HG02884 (cell line): Measurements from ENCODE around the gene TMA7.

Experiments used
- ATAC-seq: cut with Tn5 transposase; IDR thresholded peaks from one replicate; pipeline ENCODE4 v1.9.1; 2021; ENCODE audit warnings: mild to moderate bottlenecking, moderate library complexity; ENCODE audit not compliant: unreplicated experiment

The TMA7 gene

GRCh38 chr3:48422272-48422671 is 17.8 kb upstream of the TMA7 start:
- ATAC-seq, result no peak

- ATAC-seq, result no peak
Observed at GRCh38 chr3:48422681-48423080, 17.4 kb upstream of the TMA7 start.

GRCh38 chr3:48423241-48423882 is 16.7 kb upstream of the TMA7 start:
- ATAC-seq, result no peak

GRCh38 chr3:48423883-48424695 is 16.0 kb upstream of the TMA7 start:
- no peak for ATAC-seq

DNA sequence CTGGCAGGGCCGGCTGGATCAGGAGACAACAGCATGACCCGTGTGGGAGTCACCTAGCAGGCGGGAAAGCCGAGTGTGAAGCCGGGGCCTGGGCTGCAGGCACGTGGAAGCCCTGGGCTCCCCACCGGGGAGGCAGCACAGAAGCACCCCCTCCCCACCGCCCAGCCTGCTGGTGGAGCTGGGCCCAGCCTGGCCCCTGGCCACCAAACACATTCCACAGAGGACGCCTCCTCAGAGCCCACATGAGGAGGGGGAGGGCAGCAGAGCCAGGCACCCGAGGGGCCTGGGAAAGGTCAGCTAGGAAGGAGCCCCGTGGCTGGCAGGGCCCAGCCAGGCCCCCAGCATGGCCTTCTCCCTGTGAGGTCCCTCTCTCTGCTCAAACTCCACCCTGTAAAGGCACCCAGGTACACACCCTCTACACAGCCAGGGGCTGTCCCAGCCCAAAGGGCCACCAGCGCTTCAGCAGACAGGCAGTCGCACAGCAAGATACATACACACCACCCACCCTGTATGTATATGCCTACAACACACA is 14.7 kb upstream of the TMA7 start:
- ATAC-seq, result no peak

DNA sequence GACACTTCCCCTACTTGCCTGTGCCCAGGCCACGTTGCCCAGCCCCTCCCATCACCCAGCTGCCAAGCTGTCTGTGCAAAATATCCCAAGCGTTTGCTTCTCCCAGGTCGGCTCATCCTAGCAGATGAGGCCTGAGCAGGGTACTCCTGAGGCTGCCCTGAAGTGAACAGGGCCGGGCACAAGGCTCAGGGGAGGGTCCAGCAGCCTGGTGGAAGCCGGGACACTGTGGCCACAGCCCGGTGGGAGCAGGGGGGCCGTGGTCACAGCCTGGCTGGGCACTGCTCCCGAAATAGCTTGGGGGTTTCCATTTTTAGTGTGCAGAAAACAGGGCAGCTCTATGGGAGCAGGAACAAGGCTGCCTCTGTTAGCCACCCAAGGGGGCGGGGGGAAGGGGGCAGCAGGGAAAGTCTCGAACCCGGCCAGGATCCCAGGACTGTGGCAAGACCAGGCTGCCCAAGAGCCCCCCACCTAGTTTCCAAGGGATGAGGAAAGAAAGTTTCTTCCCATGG is 13.6 kb upstream of the TMA7 start:
- no peak for ATAC-seq

- ATAC-seq, result no peak
Observed at GRCh38 chr3:48426944-48427629, 13.0 kb upstream of the TMA7 start.

DNA sequence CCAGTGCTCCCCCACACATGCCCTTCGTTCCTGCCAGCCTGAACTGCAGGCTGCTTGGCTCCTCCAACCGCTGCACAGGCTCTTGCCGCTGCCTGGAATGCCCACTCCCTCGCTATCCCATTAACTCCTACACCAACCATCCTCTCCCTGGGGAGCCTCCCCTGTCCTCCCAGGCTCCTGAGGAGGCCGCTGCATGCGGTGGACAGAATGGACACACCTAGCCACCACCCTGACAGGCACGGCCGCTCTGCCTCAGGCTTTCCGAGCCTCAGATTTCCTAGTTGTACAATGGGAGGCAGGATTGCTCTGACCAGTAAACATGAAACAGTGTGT is 12.5 kb upstream of the TMA7 start:
- no peak for ATAC-seq

DNA sequence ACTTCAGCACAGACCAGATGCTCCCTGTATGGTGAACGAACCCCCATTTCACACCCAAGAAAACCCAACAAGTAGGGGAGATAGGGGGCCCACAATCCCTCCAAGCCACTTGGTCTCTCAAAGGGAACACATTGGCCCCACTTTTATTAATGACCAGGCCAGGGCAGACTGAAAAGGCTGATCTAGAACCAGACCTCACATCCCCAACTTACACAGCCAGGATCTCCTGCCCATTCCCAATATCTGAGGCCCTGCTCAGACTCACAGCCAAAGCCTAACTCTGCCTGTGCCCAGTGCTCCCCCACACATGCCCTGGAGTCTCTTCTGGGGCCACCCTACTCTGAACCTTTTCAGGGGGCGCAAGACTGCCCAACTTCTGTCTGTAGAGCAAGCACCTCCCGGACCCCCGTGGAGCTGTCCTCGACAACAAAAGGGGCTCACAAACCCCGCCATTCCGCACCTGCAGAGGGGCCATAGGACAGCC is 11.9 kb upstream of the TMA7 start:
- no peak for ATAC-seq

DNA sequence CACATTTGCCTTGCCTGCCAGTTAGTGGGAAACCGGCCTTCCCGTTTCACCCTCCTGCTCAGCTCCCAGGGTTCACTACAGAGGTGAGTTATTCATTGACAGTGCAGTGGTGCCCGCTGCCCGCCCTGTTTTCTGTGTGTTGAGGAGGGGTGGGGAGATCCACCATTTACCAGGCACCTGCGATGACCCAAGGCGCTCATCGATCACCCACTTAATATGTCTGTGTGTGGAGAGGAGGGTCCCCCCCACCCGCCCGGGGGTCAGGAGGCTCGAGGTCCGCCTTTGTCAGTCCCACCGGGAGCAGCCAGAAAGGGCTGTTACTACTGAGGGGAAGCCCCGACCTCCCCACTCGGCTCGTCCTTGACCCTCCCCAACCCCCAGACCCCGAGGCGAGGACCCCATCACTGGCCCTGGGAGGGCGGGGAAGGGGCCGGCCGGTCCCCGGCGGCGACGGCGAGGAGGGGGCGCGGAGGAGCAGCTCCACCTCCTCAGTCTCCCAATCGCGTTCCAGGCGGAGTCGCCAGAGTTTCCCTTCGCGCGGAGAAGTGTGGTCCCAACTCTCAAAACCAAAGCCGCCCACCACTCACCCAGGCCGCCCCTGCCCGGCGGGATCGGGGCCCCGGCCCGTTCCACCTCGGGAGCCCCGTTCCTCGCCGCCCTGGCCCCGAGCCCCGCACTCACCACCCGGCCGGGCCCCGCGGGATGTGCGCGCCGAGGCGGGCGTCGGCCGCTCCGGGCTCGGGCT is 11.3 kb upstream of the TMA7 start:
- ATAC-seq, result no peak

- ATAC-seq, result no peak
Observed at GRCh38 chr3:48429317-48429959, 10.6 kb upstream of the TMA7 start.

DNA sequence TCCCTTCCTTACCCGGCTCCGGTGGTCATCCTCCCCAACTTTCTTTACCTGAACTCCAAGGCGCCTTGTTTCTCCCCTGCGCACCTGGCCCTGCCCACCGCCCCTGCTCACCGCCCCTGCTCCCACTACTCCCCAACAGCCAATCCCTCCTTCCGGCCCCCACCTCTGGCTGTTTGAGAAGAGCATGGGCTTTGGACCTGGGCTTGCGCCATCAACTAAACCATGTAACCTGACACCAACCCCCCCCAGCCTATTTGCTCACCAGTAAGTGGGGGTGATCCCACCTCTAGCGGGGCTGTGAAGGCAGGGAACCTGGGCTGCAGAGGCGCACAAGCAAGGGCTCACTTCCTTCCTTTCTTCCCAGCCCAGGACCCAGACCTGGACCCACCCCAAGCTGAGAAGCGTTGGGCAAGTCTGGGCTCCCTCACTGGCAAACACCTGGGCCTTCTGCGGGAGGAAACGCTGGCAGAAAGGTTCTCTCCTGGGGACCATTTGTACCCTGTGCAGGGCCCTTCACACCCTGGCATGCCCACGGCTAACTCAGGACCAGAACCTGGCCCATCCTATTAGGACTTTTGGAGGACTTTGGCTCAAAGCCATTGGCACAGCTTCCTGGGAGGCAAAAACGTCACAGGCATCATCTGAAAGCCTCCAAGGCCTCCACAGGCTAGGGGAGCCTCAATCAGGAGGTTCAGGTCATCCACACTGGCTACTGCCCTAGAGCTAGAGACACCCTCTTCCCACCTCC is 9.9 kb upstream of the TMA7 start, which contains the start of gene PLXNB1:
Gene PLXNB1, minus strand, starts transcription at position 127 of the 748 bp plus-strand sequence. CDS start 5,475 bp downstream, outside the sequence.
- no peak for ATAC-seq

GRCh38 chr3:48430708-48431101 is 9.4 kb upstream of the TMA7 start:
- ATAC-seq, result no peak

DNA sequence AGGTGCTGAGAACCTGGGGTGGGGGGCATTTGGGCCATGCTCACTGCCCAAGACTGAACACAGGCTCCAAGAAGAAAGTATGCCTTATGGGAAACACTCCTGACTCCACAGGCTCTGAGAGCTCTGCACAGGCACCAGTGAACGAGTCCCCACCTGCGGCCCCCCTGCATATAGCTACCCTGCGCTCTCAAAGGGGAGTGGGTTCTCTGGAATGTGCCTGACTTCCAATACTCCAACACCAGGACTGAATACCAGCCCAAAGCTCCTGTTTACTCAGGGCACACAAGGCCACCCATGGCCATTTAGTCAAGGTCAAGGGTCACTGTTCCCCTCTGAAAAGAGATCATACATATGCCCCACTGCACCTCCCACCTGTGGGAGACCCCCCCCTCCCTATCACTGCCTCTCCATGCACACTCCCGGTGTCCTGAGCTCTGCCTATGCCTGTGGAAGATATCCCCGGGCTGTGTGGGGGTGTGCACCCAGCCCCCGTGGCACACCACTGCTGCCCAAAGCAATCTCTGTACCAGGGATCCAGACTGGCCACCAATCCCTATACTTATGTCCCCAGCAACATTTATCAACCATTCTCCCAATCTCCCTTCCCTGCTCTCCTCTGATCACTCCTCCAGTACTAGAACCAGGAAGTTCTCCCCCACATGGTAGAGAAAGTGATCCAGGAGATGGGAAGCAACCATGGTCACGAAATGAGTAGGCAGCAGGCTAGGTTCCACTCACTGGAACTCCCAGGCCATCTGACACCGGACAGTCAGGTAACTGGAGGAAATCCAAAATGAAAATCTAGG is 8.6 kb upstream of the TMA7 start:
- ATAC-seq, result no peak

GRCh38 chr3:48432411-48433371 is 7.4 kb upstream of the TMA7 start:
- no peak for ATAC-seq

DNA sequence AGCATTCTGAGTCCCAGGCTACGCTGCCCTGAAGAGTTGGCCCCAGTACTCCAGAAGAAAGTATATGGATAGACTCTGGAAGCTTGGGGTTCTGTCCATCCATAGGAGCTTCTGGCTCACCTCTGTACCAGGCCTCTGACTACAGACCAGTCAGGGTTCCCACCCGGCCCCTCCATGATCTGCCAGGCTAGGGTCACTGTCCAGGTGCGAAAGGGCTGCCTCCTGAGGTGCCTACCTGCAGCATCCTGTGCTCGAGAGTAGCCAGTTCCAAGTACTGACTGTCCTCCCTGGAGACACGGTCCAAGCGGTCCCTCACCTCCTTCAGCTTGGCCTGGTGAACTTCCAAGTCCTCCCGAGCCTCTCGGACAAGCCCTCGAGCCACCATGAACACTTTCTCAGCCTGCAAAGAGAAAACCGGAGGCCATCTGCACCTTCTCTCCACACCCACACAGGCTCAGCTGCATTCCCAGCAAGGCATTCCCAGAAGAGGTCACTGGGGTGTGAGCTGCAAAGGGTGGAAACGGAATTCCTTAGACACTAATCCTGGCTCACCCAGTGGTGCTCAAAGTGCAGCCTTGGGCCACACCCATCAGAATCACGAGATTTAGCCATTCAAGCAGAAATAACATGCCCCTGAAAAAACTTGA is 6.5 kb upstream of the TMA7 start:
- ATAC-seq, result no peak
